GM12878 (cell line): Measurements from ENCODE around the gene GPC6.

Experiments
- CTCF ChIP-seq, 3 experiments: IDR thresholded peaks in 2 of 3; conservative IDR thresholded peaks in 1 of 3; 2 replicates each; pipeline ENCODE4 v1.5.1; 2011; ENCODE audit warnings: low read depth in 3 of 3, low read length in 3 of 3, mild to moderate bottlenecking in 3 of 3, control low read depth in 2 of 3, moderate library complexity in 2 of 3, inconsistent platforms in 1 of 3, mixed read lengths in 1 of 3; ENCODE audit not compliant: control insufficient read depth in 2 of 3, insufficient read depth in 1 of 3; ENCODE audit errors: extremely low read depth in 1 of 3
- EGR1 ChIP-seq, 2 experiments: IDR thresholded peaks; 1 replicate in 1 of 2; 2 replicates in 1 of 2; pipeline ENCODE4 v1.6.1; 2011 to 2012; ENCODE audit warnings: low read depth in 2 of 2, low read length in 2 of 2, borderline replicate concordance in 1 of 2, mild to moderate bottlenecking in 1 of 2, moderate library complexity in 1 of 2
- NFXL1 ChIP-seq: fragments of 450-650 bp; IDR thresholded peaks from 2 replicates; pipeline ENCODE4 v1.6.1; 2017; ENCODE audit warnings: antibody characterized with exemption, mild to moderate bottlenecking, borderline replicate concordance
- PKNOX1 ChIP-seq: fragments of 450-650 bp; IDR thresholded peaks from 2 replicates; pipeline ENCODE4 v1.6.1; 2016; ENCODE audit warnings: mild to moderate bottlenecking
- POLR2AphosphoS5 ChIP-seq: IDR thresholded peaks from 2 replicates; pipeline ENCODE4 v1.6.1; 2011; ENCODE audit warnings: mild to moderate bottlenecking, low read length, inconsistent platforms
- RAD21 ChIP-seq: IDR thresholded peaks from 2 replicates; pipeline ENCODE4 v1.6.1; 2011; ENCODE audit warnings: mild to moderate bottlenecking, low read depth, low read length, moderate library complexity; ENCODE audit not compliant: insufficient read depth
- SIX5 ChIP-seq: IDR thresholded peaks from 2 replicates; pipeline ENCODE4 v1.6.1; 2011; ENCODE audit warnings: mild to moderate bottlenecking, low read depth, low read length, moderate library complexity; ENCODE audit not compliant: severe bottlenecking
- TCF7 ChIP-seq: IDR thresholded peaks from 2 replicates; pipeline ENCODE4 v1.6.1; 2014; ENCODE audit warnings: antibody characterized with exemption, borderline replicate concordance

DNA sequence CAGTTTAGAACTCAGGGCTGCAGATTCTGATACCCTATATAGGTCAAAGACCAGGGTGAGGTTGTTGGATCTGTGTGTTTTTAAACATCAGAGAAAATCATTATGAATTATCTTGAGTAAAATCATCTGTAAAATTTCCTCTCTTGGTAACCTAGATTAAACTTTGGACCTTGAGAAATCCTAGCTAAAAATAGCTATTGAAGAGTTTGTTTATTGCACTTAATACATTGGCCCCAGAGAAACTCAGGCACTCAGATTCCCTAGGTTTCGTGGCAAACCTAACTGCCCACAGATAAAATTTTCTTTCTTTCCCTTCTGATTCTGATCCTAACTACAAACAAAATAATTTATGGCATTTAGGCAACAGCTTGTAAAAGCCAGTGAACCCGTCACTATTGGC is 102.3 kb downstream of the GPC6 start:
- TF ChIP-seq POLR2AphosphoS5 (no peak), SIX5 (no peak), RAD21 (no peak), NFXL1 (no peak), CTCF (IDR thresholded peaks at IDR 0.05 in 2 of 3, conservative IDR thresholded peaks at IDR 0.05 in 1 of 3; ENCODE audit: control insufficient read depth in 2 of 3, extremely low read depth in 1 of 3, insufficient read depth in 1 of 3, low read depth in 3 of 3, low read length in 3 of 3) (no peak), TCF7 (no peak), PKNOX1 (no peak), EGR1 (IDR thresholded peaks at IDR 0.05; ENCODE audit: borderline replicate concordance in 1 of 2, low read depth in 2 of 2, low read length in 2 of 2) (no peak)
